HEK293 (cell line): ENCODE measurements around the gene IQCE.

Source experiments
- HOXA7 ChIP-seq: sonication (generic); formaldehyde crosslinking; IDR thresholded peaks from 2 replicates; pipeline ENCODE4 v1.8.1; 2022; ENCODE audit warnings: missing genetic modification reagents, borderline replicate concordance
- YY2 ChIP-seq: fragments of 450-650 bp; formaldehyde crosslinking; IDR thresholded peaks from 2 replicates; pipeline ENCODE4 v1.5.1; 2016; ENCODE audit warnings: missing biosample characterization, missing genetic modification characterization
- ZFP3 ChIP-seq: fragments of 450-650 bp; formaldehyde crosslinking; IDR thresholded peaks from 2 replicates; pipeline ENCODE4 v1.5.1; 2016; ENCODE audit warnings: low read depth, missing biosample characterization, missing genetic modification characterization
- ZFP41 ChIP-seq: fragments of 450-650 bp; formaldehyde crosslinking; IDR thresholded peaks from 2 replicates; pipeline ENCODE4 v1.5.1; 2016; ENCODE audit warnings: missing biosample characterization, missing genetic modification characterization, borderline replicate concordance
- ZNF239 ChIP-seq: fragments of 450-650 bp; formaldehyde crosslinking; IDR thresholded peaks from 2 replicates; pipeline ENCODE4 v1.5.1; 2016; ENCODE audit warnings: missing biosample characterization, missing genetic modification characterization
- ZNF274 ChIP-seq, 2 experiments: fragments of 200-500 bp in 1 of 2; fragments of 450-650 bp in 1 of 2; sonication (Bioruptor generic) in 1 of 2; formaldehyde crosslinking in 1 of 2; IDR thresholded peaks; 2 replicates each; pipeline versions ENCODE4 v1.5.1 to v1.6.1; 2014 to 2016; ENCODE audit warnings: borderline replicate concordance in 1 of 2, inconsistent platforms in 1 of 2, low read length in 1 of 2, missing biosample characterization in 1 of 2, missing genetic modification characterization in 1 of 2
- ZNF670 ChIP-seq: fragments of 450-650 bp; formaldehyde crosslinking; IDR thresholded peaks from 2 replicates; pipeline ENCODE4 v1.5.1; 2016; ENCODE audit warnings: missing biosample characterization, missing genetic modification characterization, low read depth
- TF ChIP-seq, protein P1 (sequence below): fragments of 450-650 bp; formaldehyde crosslinking; IDR thresholded peaks from 2 replicates; pipeline ENCODE4 v1.5.1; 2016; ENCODE audit warnings: missing biosample characterization, missing genetic modification characterization
- TF ChIP-seq, protein P2 (sequence below): sonication (generic); formaldehyde crosslinking; IDR thresholded peaks from 2 replicates; pipeline ENCODE4 v1.8.1; 2022; ENCODE audit warnings: mild to moderate bottlenecking, moderate library complexity, missing genetic modification reagents
- TF ChIP-seq, protein P3 (sequence below): fragments of 450-650 bp; formaldehyde crosslinking; IDR thresholded peaks from 2 replicates; pipeline ENCODE4 v1.5.1; 2016; ENCODE audit warnings: missing biosample characterization, missing genetic modification characterization
- TF ChIP-seq, protein P4 (sequence below): fragments of 450-650 bp; formaldehyde crosslinking; IDR thresholded peaks from 2 replicates; pipeline ENCODE4 v1.5.1; 2016; ENCODE audit warnings: missing biosample characterization, missing genetic modification characterization
- TF ChIP-seq, protein P5 (sequence below): fragments of 450-650 bp; IDR thresholded peaks from 2 replicates; pipeline ENCODE4 v1.5.1; 2018; ENCODE audit warnings: missing biosample characterization, mild to moderate bottlenecking, missing genetic modification characterization

DNA sequence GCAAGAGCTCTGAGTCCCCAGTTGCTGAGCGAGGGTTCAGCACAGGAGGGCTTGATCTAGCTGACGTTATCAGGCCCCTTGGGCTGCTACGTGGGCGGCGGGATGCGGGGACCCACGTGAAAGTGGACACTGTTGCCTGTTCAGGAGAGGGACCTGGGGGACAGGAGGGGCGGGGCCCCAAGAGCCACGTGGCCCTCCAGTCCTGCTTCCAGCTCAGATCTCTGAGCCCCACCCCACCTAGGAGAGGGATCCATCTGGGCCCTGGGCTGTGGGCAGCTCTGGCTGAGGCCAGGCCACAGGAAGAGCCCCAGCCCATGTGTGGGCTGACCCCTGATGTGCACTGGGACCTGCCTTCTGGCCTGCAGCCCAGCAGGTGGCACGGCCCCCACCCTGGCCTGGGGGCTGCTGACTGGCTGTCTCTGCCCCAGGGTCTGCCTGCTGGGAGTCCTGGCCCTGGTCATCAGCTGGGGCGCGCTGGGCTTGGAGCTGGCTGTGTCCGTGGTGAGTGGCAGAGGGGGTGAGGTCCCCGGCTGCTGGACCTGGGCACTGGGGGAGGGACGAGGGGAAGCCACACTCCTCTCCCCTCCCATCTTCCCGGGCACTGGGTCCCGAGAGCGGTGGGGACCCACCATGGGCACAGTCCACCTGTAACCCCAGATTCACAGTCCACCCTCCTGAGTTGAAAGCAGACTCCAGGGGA lies 90.5 kb downstream of the IQCE start:
- TF ChIP-seq ZFP41 (tag by site-specific recombination) (no peak), YY2 (tag by site-specific recombination) (no peak), ZNF274 (IDR thresholded peaks at IDR 0.05; ENCODE audit: low read length) (no peak), ZNF274 (tag by site-specific recombination; IDR thresholded peaks at IDR 0.05; ENCODE audit: borderline replicate concordance) (no peak), ZNF239 (tag by site-specific recombination) (no peak), ZNF670 (tag by site-specific recombination) (no peak), ZFP3 (tag by site-specific recombination) (no peak), HOXA7 (CRISPR knock-in tag) (no peak)
- TF ChIP-seq, protein P1, sequence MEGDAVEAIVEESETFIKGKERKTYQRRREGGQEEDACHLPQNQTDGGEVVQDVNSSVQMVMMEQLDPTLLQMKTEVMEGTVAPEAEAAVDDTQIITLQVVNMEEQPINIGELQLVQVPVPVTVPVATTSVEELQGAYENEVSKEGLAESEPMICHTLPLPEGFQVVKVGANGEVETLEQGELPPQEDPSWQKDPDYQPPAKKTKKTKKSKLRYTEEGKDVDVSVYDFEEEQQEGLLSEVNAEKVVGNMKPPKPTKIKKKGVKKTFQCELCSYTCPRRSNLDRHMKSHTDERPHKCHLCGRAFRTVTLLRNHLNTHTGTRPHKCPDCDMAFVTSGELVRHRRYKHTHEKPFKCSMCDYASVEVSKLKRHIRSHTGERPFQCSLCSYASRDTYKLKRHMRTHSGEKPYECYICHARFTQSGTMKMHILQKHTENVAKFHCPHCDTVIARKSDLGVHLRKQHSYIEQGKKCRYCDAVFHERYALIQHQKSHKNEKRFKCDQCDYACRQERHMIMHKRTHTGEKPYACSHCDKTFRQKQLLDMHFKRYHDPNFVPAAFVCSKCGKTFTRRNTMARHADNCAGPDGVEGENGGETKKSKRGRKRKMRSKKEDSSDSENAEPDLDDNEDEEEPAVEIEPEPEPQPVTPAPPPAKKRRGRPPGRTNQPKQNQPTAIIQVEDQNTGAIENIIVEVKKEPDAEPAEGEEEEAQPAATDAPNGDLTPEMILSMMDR (tag by site-specific recombination), result no peak
- TF ChIP-seq, protein P2, sequence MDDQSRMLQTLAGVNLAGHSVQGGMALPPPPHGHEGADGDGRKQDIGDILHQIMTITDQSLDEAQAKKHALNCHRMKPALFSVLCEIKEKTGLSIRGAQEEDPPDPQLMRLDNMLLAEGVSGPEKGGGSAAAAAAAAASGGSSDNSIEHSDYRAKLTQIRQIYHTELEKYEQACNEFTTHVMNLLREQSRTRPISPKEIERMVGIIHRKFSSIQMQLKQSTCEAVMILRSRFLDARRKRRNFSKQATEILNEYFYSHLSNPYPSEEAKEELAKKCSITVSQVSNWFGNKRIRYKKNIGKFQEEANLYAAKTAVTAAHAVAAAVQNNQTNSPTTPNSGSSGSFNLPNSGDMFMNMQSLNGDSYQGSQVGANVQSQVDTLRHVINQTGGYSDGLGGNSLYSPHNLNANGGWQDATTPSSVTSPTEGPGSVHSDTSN (CRISPR knock-in tag), result no peak
- TF ChIP-seq, protein P3, sequence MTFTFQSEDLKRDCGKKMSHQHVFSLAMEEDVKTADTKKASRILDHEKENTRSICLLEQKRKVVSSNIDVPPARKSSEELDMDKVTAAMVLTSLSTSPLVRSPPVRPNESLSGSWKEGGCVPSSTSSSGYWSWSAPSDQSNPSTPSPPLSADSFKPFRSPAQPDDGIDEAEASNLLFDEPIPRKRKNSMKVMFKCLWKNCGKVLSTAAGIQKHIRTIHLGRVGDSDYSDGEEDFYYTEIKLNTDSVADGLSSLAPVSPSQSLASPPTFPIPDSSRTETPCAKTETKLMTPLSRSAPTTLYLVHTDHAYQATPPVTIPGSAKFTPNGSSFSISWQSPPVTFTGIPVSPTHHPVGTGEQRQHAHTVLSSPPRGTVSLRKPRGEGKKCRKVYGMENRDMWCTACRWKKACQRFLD (tag by site-specific recombination), result no peak
- TF ChIP-seq, protein P4, sequence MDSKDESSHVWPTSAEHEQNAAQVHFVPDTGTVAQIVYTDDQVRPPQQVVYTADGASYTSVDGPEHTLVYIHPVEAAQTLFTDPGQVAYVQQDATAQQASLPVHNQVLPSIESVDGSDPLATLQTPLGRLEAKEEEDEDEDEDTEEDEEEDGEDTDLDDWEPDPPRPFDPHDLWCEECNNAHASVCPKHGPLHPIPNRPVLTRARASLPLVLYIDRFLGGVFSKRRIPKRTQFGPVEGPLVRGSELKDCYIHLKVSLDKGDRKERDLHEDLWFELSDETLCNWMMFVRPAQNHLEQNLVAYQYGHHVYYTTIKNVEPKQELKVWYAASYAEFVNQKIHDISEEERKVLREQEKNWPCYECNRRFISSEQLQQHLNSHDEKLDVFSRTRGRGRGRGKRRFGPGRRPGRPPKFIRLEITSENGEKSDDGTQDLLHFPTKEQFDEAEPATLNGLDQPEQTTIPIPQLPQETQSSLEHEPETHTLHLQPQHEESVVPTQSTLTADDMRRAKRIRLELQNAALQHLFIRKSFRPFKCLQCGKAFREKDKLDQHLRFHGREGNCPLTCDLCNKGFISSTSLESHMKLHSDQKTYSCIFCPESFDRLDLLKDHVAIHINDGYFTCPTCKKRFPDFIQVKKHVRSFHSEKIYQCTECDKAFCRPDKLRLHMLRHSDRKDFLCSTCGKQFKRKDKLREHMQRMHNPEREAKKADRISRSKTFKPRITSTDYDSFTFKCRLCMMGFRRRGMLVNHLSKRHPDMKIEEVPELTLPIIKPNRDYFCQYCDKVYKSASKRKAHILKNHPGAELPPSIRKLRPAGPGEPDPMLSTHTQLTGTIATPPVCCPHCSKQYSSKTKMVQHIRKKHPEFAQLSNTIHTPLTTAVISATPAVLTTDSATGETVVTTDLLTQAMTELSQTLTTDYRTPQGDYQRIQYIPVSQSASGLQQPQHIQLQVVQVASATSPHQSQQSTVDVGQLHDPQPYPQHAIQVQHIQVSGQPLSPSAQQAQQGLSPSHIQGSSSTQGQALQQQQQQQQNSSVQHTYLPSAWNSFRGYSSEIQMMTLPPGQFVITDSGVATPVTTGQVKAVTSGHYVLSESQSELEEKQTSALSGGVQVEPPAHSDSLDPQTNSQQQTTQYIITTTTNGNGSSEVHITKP (tag by site-specific recombination), result no peak
- TF ChIP-seq, protein P5, sequence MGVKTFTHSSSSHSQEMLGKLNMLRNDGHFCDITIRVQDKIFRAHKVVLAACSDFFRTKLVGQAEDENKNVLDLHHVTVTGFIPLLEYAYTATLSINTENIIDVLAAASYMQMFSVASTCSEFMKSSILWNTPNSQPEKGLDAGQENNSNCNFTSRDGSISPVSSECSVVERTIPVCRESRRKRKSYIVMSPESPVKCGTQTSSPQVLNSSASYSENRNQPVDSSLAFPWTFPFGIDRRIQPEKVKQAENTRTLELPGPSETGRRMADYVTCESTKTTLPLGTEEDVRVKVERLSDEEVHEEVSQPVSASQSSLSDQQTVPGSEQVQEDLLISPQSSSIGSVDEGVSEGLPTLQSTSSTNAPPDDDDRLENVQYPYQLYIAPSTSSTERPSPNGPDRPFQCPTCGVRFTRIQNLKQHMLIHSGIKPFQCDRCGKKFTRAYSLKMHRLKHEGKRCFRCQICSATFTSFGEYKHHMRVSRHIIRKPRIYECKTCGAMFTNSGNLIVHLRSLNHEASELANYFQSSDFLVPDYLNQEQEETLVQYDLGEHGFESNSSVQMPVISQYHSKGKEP (tag by site-specific recombination), result no peak
